ENCODE data around the gene PHLPP1. TPM values are rescaled to one million over a fixed set of nuclear protein-coding genes. Genes with fewer than 3 reads are reported as not detected.

The PHLPP1 gene
- total RNA-seq, 1 donor from 2014 or later = 5.9 TPM

GRCh38 chr18:62829936-62830335 lies 114.6 kb downstream of the PHLPP1 start:
- intact Hi-C loops (cut with micrococcal nuclease) = no loop called here
- DNase-seq = no peak
- ATAC-seq = no peak

DNA sequence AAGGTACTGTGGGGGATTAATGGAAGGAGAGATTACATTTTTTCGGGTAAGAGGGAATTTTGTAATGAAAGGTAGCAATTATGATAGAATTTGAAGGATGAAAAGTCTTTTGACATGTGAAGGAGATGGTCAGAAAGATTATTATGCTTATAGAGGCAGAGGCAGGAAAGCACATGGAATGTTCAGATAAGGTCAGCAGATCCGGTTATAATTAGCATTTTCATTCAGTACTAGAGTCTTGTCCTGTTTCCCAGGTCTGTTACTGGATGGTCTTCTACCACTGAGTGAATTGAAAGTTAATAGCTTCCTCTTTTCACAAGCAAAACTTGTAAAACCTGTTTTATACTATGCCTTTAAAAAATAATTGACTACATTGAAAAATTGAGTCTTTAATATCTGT lies 116.9 kb downstream of the PHLPP1 start:
- DNase-seq (no peak), ATAC-seq (no peak)
- intact Hi-C loops (cut with micrococcal nuclease) = no loop called here

- intact Hi-C loops (cut with micrococcal nuclease) = no loop called here
- ATAC-seq = no peak
- no peak for DNase-seq
Measured at GRCh38 chr18:62833494-62833893, 118.2 kb downstream of the PHLPP1 start.

DNA sequence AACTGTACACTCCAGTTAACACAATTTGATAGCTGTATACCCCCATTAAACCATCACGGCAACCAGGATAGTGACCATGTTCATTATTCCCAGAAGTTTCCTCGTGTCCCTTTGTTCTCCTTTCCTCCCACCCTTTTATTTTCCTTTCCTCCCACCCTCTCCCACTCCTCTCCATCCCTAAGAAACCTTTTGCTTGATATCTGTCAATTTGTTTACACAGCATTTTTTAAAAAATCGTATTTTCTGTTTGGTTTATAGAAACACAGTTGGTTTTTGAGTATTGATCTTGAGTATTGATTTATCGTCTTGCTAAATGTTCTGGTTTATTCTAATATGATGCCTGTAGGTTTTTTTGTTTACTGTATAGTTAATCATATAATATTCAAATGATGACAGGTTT lies 119.4 kb downstream of the PHLPP1 start:
- DNase-seq (no peak), ATAC-seq (no peak)
- intact Hi-C loops (cut with micrococcal nuclease) = no loop called here

DNA sequence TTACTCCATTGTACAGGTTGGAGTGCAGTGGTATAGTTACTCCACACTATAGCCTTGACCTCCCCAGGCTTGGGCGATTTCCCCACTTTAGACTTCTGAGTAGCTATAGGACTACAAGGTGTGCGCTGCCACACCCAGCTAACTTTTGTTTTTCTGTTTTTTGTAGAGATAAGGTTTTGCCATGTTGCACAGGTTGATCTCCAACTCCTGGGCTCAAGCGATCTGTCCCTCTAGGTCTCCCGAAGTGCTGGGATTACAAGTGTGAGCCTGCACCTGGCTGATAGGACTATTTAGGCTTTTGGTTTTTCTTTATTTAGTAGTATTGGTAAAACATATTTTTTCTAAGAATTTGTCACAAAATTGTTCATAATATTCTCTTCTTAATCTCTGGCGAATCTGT lies 121.7 kb downstream of the PHLPP1 start:
- intact Hi-C loops (cut with micrococcal nuclease) = no loop called here
- DNase-seq = no peak
- no peak for ATAC-seq

- ATAC-seq (no peak), DNase-seq (no peak)
- intact Hi-C loops (cut with micrococcal nuclease) = no loop called here
Measured at GRCh38 chr18:62838475-62839098, 123.2 kb downstream of the PHLPP1 start.

DNA sequence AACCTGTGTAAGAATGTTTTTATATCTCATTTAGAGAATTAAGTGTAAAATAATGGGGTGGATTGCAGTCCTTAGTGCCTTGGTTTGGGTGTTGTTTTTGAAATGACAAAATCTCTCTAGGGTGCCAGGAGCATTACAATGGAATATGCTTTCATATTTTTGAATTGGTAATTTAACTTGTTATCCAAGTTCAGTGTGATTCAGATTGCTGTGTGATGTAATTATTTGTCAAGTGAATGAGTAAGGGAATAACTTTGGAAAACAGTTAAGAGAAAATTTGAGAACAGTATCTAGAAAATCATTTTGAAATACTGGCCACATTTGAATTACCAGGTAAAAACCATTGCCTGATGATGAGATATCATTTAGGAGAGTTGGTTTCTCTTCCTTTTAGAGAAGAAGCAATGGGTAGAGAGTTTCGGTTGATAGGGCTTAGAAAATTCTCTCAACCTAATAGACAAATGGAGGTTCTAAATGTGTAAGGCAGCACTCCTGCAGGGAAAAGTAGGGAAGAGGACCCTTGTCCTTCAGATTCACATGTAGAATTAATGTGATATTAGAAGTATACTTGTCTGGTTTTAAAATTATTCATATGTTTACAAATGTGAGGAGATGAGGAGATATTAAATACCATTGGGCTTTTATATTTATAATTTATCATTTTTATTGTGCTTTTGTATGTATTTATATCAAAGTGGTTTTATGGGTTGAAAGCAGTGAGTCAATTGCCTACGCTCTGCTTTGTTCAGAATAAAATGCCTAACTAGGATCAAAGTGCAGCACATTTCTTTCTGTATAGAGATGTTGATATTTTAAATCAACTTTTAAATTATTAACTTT lies 124.8 kb downstream of the PHLPP1 start:
- intact Hi-C loops (cut with micrococcal nuclease) = no loop called here
- no peak for ATAC-seq
- DNase-seq = no peak

GRCh38 chr18:62841405-62841804 lies 126.1 kb downstream of the PHLPP1 start:
- intact Hi-C loops (cut with micrococcal nuclease) = no loop called here
- ATAC-seq = no peak
- DNase-seq = no peak

DNA sequence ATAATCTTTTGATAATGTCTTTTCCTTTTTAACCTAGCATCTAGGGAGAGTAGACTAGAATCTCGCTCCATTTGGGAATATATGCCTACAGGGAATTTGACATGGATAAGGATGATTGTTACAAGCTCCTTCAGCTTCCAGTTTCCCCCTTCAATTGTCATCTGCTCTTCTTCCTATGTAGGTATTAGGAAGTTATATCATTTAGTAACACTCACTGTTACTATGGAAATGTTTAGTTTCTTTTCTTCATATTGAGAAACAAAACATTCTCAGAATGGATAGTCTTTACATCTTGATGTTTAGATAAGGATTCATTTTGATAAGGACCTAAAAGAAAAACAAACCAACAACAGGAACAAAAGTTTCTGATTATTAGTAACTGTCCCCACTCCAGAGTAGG lies 127.6 kb downstream of the PHLPP1 start:
- DNase-seq = no peak
- ATAC-seq = no peak
- intact Hi-C loops (cut with micrococcal nuclease) = no loop called here

DNA sequence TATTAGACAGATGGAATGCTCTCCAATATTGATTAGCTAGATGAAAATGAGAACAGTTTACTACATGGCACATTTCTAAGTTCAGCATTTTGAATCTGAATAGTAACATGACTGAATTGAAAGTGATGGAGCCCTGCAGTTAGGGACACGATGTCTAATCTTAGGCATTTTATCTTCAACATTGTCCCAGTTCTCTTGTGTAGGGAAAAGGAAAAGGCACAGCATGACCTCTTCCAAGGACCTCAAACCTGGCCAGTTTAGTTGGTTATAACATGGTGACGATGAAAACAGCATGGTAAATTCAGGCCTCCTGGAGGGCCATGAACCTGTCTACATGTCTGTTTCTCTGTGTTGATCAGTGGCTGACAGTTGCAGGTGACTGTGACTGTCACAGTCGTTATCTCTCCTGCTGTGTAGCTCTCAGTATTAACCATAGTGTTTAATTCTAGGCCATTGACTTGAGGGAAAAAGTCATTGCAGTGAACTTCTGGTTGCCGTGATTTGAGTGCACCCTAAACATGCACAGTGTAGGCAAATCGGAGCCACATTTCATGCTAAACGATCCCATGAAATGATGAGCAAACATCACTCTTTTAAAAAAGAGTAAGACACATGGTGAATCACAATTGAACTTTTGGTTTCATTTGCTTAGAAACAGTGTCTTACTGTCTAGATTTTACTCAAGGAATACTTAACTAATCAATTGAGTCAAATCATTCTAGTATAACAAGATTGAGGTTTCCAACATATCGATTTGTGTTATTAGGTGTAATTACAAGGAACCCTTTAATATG lies 129.7 kb downstream of the PHLPP1 start:
- ATAC-seq (peak; percentile 50), DNase-seq (no peak)
- intact Hi-C loops (cut with micrococcal nuclease) = no loop called here

- DNase-seq (no peak), ATAC-seq (no peak)
- intact Hi-C loops (cut with micrococcal nuclease) = no loop called here
Measured at GRCh38 chr18:62846313-62846712, 131.0 kb downstream of the PHLPP1 start.

DNA sequence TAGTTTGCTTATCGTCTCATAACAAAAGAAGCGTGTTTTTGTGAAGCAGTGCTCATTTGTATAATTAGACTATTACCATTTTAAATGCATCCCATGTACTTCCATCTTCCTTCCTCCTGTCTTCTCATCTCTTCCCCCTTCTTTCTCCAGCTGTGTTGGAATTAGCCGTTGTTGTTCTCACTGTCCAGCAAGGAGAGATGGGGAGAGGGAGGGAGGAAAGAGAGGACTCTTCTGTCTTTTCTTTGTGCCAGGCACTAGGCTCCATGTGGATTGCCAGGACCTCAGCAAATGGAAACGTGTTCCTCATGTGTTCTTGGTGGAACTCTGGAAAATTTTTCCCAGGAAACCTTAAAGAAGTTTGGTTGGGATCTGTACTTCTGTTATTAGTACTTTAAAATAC lies 131.7 kb downstream of the PHLPP1 start:
- no peak for ATAC-seq
- intact Hi-C loops (cut with micrococcal nuclease) = no loop called here
- DNase-seq = no peak

DNA sequence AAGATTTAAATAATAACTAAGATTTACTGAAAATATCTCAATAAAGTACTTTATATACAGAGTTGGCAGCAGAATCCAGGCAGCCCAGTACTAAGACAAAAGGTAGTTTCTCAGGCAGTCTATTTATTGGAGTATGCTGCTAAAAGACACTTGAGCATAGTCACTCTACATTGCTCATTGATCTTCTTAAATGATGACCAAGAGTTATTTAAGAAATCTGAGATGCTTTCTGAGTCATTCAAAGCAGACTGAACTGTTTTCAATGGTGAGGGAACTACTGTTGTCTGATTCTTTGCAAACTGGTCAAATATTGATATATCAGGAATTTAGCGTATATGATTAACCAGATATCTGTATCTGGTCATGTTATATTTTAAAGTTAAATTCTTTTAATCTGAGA lies 133.6 kb downstream of the PHLPP1 start:
- intact Hi-C loops (cut with micrococcal nuclease) = no loop called here
- no peak for DNase-seq
- ATAC-seq = no peak

GRCh38 chr18:62850619-62851306 lies 135.4 kb downstream of the PHLPP1 start:
- ATAC-seq (peak; percentile 39), DNase-seq (no peak)
- intact Hi-C loops (cut with micrococcal nuclease) = no loop called here

- no peak for DNase-seq
- intact Hi-C loops (cut with micrococcal nuclease) = no loop called here
- ATAC-seq = no peak
Measured at GRCh38 chr18:62852851-62853250, 137.5 kb downstream of the PHLPP1 start.

GRCh38 chr18:62856294-62856693 lies 141.0 kb downstream of the PHLPP1 start:
- DNase-seq (no peak), ATAC-seq (no peak)
- intact Hi-C loops (cut with micrococcal nuclease) = no loop called here

DNA sequence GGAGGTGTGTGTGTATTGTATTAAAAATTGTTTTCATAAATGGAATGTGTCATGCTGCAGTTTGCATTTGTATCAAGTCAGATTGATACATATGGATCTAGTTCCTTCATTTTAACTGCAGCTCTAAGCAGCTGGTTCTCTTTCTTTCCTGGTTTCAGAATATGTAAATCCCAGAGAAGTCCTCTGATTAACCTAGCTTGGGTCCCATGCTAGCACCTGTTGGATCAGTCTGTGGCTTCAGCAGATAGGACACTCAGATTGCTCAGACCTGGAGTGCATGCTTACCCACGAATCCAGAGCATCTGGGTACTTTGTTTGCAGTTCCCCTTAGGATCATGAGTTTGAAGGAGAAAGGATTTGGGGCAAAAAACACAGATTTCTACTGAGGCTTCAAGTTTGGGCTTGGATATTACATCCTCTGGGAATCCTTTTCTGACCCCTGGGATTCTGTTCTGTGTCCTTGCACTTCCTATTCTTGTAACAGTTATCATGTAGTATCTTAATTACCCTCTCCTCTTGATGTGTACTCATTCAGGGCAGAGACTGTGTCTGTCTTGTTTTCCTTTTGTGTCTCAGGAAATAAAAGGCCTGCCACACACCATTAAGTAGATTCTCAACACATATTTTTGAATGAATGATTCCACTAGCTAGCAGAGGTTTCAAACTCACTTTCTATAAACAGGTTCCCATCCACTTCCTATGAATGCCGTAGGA lies 142.1 kb downstream of the PHLPP1 start:
- DNase-seq (no peak), ATAC-seq (peak; percentile 50)
- intact Hi-C loops (cut with micrococcal nuclease) = no loop called here

GRCh38 chr18:62860062-62860461 lies 144.7 kb downstream of the PHLPP1 start:
- peak; percentile 41 for ATAC-seq
- DNase-seq = no peak
- intact Hi-C loops (cut with micrococcal nuclease) = no loop called here

DNA sequence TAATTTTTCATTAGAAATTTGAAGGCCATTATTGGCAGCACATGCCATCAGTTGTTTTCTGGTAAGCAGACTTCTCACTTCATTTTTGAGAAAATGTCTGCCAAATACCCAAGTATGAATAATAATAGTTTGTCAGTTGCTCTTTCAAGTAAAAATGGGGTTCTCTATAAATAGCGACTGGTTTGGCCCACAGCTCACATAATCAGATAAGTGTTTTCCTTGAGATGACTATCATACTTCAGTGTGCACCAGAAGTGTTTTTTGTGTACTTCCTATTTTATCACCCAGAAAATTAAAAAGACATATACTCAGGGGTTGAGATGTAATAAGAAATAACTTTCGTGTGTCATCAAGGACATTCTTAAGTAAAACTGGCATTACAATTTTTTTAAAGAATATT lies 147.1 kb downstream of the PHLPP1 start:
- intact Hi-C loops (cut with micrococcal nuclease) = no loop called here
- no peak for ATAC-seq
- no peak for DNase-seq
